Neural crest cell (in vitro differentiated cells): ENCODE data around the gene KCNMA1. TPM values are rescaled to one million over a fixed set of nuclear protein-coding genes. Genes with fewer than 3 reads are reported as not detected.

ENCODE experiments used
- DNase-seq: peaks from one replicate; pipeline ENCODE4 v3.0.0; 2021; ENCODE audit warnings: low read depth, mixed read lengths, low spot score
- H3K27ac Mint-ChIP-seq: one replicate; pipeline ENCODE4 v1.8.0; 2021; ENCODE audit warnings: mild to moderate bottlenecking, mixed read lengths; ENCODE audit not compliant: unreplicated experiment
- H3K27me3 Mint-ChIP-seq: 2 replicates; pipeline ENCODE4 v1.8.0; 2021; ENCODE audit warnings: low read depth, mild to moderate bottlenecking, mixed read lengths
- H3K36me3 Mint-ChIP-seq: 2 replicates; pipeline ENCODE4 v1.8.0; 2021; ENCODE audit warnings: low read depth, mild to moderate bottlenecking, mixed read lengths
- H3K4me1 Mint-ChIP-seq: 2 replicates; pipeline ENCODE4 v1.8.0; 2021; ENCODE audit warnings: mixed read lengths
- H3K4me3 Mint-ChIP-seq: one replicate; pipeline ENCODE4 v1.8.0; 2021; ENCODE audit warnings: mild to moderate bottlenecking, mixed read lengths
- H3K9me3 Mint-ChIP-seq: 2 replicates; pipeline ENCODE4 v1.8.0; 2021; ENCODE audit warnings: mixed read lengths
- total RNA-seq: library from RNA; stranded (reverse); gene quantifications from 2 replicates; pipeline ENCODE4 v1.2.1, GENCODE V29; 2021
- TF ChIP-seq, protein P1 (sequence below): fragments of 200-600 bp; sonication (generic); conservative IDR thresholded peaks from 2 replicates; pipeline ENCODE4 v1.5.0; 2021; ENCODE audit warnings: antibody characterized with exemption, mild to moderate bottlenecking

The KCNMA1 gene
- total RNA-seq, 1 donor from 2014 or later, result 1.7 TPM

DNA sequence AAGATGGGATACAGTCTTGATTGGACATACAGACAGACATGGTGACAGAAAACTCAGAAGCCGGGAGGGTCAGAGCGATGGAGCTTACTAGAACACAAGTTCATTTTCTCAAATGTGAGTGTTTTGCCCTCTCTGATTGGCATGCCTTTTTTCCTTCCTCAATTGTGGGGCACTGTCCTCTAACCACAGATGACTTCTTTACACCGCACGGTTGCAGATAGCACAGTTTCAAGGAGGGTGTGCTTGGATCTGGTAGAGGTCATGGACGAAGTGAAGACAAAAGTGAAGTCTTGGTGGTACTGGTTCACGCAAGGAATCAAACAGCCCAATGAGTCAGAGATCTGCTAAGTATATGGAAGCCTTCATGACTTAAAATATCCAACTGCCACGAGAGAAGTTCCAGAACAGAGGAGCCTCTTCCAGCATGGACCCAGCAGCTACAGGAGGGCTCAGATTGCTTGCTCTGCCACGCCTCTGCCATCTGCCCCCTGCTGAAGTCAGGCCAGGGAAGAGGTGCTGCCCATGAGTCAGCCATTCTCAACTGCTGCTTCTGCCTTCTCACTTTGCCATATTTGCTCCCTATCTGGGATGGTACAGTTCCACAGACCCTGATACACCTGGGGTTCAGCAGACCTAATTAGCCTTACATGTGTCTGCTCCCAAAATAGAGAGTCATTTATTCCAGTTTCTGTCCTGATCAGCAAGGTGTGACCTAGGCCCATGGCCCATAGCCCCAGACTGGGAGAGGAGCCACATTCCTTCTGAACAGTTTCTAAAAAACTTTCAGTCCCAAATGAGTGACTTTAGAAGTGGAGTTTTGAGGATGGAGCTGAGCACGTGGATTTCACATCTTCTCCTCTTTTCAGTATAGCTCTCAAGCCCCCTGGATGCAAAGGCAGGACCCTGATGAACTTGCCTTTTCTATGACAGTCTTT lies 413.8 kb downstream of the KCNMA1 start:
- TF ChIP-seq, protein P1, sequence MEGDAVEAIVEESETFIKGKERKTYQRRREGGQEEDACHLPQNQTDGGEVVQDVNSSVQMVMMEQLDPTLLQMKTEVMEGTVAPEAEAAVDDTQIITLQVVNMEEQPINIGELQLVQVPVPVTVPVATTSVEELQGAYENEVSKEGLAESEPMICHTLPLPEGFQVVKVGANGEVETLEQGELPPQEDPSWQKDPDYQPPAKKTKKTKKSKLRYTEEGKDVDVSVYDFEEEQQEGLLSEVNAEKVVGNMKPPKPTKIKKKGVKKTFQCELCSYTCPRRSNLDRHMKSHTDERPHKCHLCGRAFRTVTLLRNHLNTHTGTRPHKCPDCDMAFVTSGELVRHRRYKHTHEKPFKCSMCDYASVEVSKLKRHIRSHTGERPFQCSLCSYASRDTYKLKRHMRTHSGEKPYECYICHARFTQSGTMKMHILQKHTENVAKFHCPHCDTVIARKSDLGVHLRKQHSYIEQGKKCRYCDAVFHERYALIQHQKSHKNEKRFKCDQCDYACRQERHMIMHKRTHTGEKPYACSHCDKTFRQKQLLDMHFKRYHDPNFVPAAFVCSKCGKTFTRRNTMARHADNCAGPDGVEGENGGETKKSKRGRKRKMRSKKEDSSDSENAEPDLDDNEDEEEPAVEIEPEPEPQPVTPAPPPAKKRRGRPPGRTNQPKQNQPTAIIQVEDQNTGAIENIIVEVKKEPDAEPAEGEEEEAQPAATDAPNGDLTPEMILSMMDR, result no peak
- H3K4me1 Mint-ChIP-seq, result peaks cover 13% of the 10 kb centered on the region
- no peak overlapping the region for H3K4me3 Mint-ChIP-seq
- no peaks in the 10 kb centered on the region for H3K27me3 Mint-ChIP-seq
- H3K36me3 Mint-ChIP-seq, result no peaks in the 10 kb centered on the region
- no peaks in the 10 kb centered on the region for H3K9me3 Mint-ChIP-seq
- no peak for DNase-seq
- no peak overlapping the region for H3K27ac Mint-ChIP-seq

DNA sequence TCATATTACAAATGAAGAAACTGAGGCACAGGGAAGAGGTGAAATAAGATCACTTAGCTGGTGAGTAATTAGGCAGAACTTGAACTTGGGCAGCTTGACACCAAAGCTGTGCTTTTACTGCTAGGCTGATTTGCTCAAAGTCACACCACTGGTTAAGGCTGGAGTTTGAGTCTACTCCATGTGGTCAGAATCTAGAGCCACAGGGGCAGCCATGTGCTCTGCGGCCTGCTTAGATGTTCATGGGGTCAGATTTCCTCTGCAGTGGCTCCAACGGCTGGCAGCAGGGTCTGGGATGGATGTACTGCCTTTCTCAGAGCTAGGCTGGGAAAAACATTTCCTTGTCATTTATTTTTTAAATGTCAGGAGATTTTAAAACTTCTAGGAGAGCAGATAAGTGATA lies 417.5 kb downstream of the KCNMA1 start:
- TF ChIP-seq, protein P1, result no peak
- no peak for DNase-seq
- H3K27ac Mint-ChIP-seq, result no peak overlapping the region
- H3K4me1 Mint-ChIP-seq, result peaks cover 3% of the 10 kb centered on the region
- H3K9me3 Mint-ChIP-seq, result no peaks in the 10 kb centered on the region
- H3K27me3 Mint-ChIP-seq, result no peaks in the 10 kb centered on the region
- no peak overlapping the region for H3K4me3 Mint-ChIP-seq
- no peaks in the 10 kb centered on the region for H3K36me3 Mint-ChIP-seq

DNA sequence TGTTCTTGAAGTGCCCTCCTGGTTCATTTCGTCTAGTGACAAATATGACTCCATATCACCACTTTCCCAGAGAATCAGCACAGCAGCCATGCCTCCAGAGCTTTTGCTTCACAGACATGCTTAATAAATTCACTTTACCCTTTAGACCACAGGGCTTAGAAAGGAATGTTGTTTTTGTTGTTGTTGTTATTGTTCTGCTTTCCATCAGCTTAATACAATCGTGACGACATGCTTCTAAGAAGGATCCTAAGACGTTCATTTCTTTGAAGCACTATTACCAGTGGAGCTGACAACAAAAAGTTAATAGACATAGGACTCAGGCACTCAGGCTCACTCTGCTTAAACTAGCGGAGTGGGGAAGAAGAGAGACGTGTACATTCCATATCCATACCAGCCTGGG lies 418.6 kb downstream of the KCNMA1 start:
- H3K27me3 Mint-ChIP-seq, result no peaks in the 10 kb centered on the region
- no peak for DNase-seq
- peaks cover 3% of the 10 kb centered on the region for H3K4me1 Mint-ChIP-seq
- no peaks in the 10 kb centered on the region for H3K36me3 Mint-ChIP-seq
- H3K27ac Mint-ChIP-seq, result no peak overlapping the region
- TF ChIP-seq, protein P1, result no peak
- H3K9me3 Mint-ChIP-seq, result no peaks in the 10 kb centered on the region
- no peak overlapping the region for H3K4me3 Mint-ChIP-seq

DNA sequence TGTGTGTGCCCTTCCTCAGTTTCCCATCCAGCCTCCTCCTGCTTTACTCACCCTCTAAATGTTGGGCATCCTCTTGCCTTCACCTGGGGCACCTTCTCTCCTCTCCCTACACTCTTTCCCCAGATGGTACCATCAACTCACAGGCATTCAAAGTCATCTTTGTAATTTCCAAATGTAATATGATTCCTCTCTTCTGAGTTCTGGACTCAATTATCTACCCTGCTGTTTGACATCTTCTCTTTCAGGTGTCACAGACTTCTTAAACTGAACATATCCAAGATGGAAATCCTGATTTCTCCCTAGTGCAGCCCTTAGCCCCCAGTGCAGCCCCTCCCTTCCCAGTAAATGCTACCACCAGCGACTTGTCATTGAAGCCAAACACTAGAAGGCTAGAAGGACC lies 422.8 kb downstream of the KCNMA1 start:
- Mint-ChIP-seq H3K27ac (no peak overlapping the region), H3K9me3 (no peaks in the 10 kb centered on the region), H3K4me3 (no peak overlapping the region), H3K4me1 (peaks cover 3% of the 10 kb centered on the region), H3K36me3 (no peaks in the 10 kb centered on the region), H3K27me3 (peaks cover 7% of the 10 kb centered on the region)
- TF ChIP-seq, protein P1, result no peak
- no peak for DNase-seq

GRCh38 chr10:77212632-77213031 lies 425.0 kb downstream of the KCNMA1 start:
- peaks cover 12% of the 10 kb centered on the region for H3K27me3 Mint-ChIP-seq
- H3K9me3 Mint-ChIP-seq, result no peaks in the 10 kb centered on the region
- no peak for DNase-seq
- H3K27ac Mint-ChIP-seq, result no peak overlapping the region
- H3K4me3 Mint-ChIP-seq, result no peak overlapping the region
- no peaks in the 10 kb centered on the region for H3K36me3 Mint-ChIP-seq
- H3K4me1 Mint-ChIP-seq, result no peaks in the 10 kb centered on the region
- TF ChIP-seq, protein P1, result no peak
